ENCODE results near the gene RHOU. TPM values are rescaled to one million over a fixed set of nuclear protein-coding genes. Genes with fewer than 3 reads are reported as not detected.

Gene RHOU
- total RNA-seq, 1 experiment from 2014 or later = 11.0 TPM

DNA sequence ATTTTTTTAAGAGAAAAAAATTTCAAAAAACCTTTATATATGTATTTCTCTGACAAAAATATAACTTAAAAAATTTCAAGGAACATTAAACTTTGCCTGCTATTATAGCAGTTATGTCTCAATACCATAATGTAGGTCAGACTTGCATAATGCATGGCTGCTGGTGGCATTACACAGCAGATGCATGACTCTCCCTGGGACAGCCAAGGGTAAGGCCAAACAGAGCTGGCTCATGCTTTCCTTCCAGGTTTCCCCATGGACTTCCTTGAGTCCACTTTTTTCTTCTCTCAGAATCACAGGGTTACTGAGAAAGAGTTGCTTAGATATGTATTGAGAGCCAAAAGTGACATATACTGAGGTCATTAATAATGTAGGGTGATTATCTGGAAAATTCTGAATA is 43.7 kb downstream of the RHOU start:
- Histone ChIP-seq H3K4me3 (ENCODE audit: insufficient read depth, low read depth, low read length) (no peak overlapping the region), H3K27me3 (ENCODE audit: control insufficient read depth, insufficient read depth, low read length) (no peaks in the 10 kb centered on the region; the same call in 1 of the 2 replicates), H3K36me3 (replicated peaks; ENCODE audit: control insufficient read depth, insufficient read depth, low read length) (no peaks in the 10 kb centered on the region)
- DNase-seq = no peak

DNA sequence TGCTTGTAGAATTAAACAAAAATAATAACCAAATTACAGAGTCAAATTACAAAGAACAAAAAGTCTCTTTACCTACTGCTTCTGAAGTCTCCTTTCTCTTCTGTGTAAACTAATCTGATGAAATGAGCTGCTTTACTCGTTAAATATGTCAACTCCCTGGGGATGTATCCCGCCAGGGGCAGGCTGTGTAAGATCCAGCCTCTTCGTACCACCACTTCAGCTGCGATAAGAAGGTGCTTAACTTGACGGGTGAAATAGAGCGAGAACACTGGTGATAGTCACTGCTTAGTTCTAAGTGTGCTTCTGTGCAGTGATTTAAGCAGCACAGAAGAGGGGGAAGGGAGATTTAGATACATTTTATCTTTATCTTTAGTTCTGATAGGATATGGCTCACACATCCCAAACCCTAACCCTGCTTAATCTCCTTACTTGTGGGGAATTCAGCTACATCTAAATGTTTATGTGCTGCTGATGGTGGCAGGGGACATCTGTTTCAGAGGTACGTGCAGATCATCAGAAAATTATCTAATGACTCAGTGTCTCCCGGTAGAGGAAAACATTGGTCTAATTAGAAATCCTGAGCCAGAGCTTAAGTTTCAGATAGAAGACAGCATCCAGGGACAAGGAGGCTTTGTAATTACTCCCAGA is 46.0 kb downstream of the RHOU start:
- Histone ChIP-seq H3K4me3 (ENCODE audit: insufficient read depth, low read depth, low read length) (no peak overlapping the region), H3K36me3 (replicated peaks; ENCODE audit: control insufficient read depth, insufficient read depth, low read length) (no peaks in the 10 kb centered on the region), H3K27me3 (ENCODE audit: control insufficient read depth, insufficient read depth, low read length) (no peaks in the 10 kb centered on the region; the same call in 1 of the 2 replicates)
- DNase-seq = no peak

DNA sequence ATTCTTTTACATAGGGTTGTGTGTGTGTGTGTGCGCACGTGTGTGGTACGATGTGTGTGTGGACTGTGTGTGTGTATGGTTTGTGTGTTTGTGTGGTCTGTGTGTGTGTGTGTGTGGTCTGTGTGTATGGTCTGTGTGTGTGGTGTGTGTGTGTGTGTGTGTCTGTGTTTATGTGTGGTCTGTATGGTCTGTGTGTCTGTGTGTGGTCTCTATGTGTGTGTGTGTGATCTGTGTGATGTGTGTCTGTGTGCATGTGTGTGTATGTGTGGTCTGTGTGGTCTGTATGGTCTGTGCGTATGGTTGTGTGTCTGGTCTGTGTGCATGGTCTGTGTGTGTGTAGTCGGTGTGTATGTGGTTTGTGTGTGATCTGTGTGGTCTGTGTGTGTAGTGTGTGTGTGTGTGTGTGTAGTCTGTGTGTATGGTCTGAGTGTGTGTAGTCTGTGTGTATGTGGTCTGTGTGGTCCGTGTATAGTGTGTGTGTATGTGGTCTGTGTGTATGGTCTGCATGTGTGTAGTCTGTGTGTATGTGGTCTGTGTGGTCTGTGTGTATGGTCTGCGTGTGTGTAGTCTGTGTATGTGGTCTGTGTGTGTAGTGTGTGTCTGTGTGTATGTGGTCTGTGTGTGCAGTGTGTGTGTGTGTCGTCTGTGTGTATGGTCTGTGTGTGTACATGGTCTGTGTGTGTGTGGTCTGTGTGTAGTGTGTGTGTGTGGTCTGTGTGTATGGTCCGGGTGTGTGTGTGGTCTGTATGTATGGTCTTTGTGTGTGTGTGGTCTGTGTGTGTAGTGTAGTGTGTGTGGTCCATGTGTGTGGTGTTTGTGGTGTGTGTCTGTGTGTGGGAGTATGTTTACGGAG is 46.8 kb downstream of the RHOU start:
- Histone ChIP-seq H3K4me3 (ENCODE audit: insufficient read depth, low read depth, low read length) (no peak overlapping the region), H3K36me3 (replicated peaks; ENCODE audit: control insufficient read depth, insufficient read depth, low read length) (no peaks in the 10 kb centered on the region), H3K27me3 (ENCODE audit: control insufficient read depth, insufficient read depth, low read length) (no peaks in the 10 kb centered on the region; the same call in 1 of the 2 replicates)
- DNase-seq = no peak

DNA sequence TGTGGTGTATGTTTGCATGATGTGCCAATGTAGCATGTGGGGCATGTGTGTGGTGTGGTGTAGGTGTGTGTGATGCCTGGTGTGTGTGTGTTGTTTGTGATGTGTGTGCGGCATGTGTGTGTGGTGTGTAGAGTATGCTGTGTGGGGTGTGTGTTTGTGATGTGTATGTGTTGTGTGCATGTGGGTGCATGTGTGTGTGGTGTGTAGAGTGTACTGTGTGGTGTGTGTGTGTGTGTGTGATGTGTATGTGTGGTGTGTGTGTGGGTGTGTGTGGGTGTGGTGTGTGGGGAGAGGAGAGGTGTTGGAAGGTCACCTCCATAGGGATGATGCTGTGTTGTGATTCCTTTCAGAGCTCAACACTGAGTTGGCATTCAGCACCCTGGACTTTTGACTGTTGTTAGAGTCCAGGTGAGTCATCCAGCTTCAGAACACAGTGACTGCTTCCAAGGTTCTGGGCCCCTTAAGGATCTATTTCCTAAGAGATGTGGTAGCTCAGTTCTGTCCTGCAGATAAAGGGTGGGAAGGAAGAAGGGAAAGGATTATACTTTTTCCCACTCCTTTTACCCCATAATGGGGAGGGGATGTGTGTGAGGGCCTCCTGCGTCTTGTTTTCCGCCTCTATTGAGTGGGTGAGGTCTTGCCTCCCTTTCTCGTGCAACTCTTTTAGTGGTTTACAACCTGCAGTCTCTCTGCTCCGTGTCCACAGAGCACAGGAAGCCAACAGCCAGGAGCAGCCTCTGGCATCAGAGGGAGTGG is 47.6 kb downstream of the RHOU start:
- no peak for DNase-seq
- no peak overlapping the region for H3K4me3 ChIP-seq (ENCODE audit: insufficient read depth, low read depth, low read length)
- no peaks in the 10 kb centered on the region; the same call in 1 of the 2 replicates for H3K27me3 ChIP-seq (ENCODE audit: control insufficient read depth, insufficient read depth, low read length)
- no peaks in the 10 kb centered on the region for H3K36me3 ChIP-seq (replicated peaks; ENCODE audit: control insufficient read depth, insufficient read depth, low read length)

DNA sequence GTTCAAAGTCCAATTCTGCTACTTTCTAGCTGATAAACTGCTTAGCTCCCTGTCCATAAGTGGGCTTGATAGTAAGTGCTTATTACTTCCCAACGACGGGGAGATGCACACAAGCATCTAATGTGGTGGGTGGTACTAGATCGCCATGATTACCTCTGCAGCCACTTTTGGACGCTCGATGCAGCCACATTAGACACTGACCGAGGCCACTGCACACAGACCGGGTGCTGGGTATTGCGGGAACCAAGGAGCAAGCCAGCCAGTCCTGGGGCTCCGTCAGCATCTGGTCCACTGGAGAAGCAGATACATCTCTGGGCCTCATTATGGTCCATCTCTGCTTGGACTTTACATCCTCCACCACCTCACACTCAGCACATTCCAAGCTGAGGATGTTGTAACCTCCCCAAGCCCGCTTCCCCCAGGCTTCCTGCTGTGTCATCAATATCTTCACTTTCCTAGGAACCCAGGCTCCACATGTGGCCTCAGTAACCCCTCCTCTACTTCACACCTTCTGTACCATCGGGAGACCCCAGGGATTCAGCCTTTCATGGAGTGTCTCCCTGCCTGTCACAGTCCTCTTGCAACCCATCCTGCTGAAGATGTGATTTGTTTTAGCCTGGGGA is 48.2 kb downstream of the RHOU start:
- Histone ChIP-seq H3K27me3 (ENCODE audit: control insufficient read depth, insufficient read depth, low read length) (no peaks in the 10 kb centered on the region; the same call in 1 of the 2 replicates), H3K4me3 (ENCODE audit: insufficient read depth, low read depth, low read length) (no peak overlapping the region), H3K36me3 (replicated peaks; ENCODE audit: control insufficient read depth, insufficient read depth, low read length) (no peaks in the 10 kb centered on the region)
- DNase-seq = no peak

DNA sequence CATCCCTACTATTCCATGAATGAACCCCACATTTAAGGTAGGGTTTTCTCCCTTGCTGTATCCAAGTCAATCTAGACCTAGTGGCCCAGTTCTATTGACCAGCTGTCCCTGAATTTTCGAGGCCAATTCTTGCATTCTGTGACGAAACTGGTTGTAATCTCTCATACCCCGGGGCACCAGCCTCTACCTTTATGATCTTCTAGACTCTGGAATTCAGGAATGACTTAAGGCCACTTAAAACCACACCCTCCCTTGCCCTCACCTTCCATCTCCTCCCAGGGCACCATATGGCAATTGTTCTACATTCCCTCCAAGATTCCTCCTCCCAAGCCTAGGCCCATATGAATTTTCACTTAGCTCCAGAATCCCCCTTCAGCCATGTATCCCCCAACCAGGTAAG is 48.9 kb downstream of the RHOU start:
- no peak for DNase-seq
- Histone ChIP-seq H3K4me3 (ENCODE audit: insufficient read depth, low read depth, low read length) (no peak overlapping the region), H3K27me3 (ENCODE audit: control insufficient read depth, insufficient read depth, low read length) (no peaks in the 10 kb centered on the region; the same call in 1 of the 2 replicates), H3K36me3 (replicated peaks; ENCODE audit: control insufficient read depth, insufficient read depth, low read length) (no peaks in the 10 kb centered on the region)

DNA sequence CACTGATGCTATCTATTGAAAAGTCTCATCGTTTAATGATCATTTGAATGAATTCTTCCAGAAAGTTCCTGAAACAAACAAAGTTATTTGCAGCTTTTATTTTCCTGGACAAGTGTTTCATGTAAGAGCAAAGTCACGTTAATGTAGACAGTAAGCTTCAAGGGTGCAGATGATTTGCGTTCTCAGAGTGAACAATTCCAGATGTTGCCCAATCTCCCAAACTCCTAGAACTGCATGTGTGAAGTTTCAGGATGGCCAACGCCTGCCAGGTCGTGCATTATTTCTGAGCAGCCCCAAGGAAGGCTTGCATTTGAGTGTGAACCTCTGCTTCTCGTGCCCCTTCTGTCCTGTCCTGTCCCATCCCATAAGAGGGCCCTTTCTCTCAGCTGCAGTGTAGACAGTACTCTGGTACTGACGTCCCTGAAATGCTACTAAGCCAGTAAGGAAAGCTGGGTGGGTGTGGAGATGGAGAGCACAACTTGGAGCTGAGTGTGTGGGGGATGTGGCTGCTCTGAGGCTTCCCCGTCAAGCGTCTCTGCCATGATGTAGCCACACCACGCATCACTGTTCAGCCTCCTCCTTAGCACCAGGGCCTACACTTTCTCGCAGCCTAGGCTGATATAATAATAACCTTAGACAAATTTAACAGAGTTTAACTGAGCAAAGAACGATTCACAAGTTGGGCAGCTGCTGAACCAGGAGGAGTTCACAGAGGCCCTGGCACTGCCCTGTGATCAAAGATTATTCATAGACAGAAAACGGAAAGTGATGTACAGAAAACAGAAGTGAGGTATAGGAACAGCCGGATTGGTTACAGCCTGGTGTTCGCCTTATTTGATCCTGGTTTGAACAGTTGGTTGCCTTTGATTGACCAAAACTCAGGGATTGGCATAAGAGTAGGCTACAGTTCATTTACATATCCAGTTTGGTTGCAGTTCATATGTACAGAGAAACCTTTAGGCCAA is 50.4 kb downstream of the RHOU start:
- no peaks in the 10 kb centered on the region for H3K36me3 ChIP-seq (replicated peaks; ENCODE audit: control insufficient read depth, insufficient read depth, low read length)
- H3K27me3 ChIP-seq (ENCODE audit: control insufficient read depth, insufficient read depth, low read length) = no peaks in the 10 kb centered on the region; the same call in 1 of the 2 replicates
- DNase-seq = no peak
- H3K4me3 ChIP-seq (ENCODE audit: insufficient read depth, low read depth, low read length) = no peak overlapping the region

DNA sequence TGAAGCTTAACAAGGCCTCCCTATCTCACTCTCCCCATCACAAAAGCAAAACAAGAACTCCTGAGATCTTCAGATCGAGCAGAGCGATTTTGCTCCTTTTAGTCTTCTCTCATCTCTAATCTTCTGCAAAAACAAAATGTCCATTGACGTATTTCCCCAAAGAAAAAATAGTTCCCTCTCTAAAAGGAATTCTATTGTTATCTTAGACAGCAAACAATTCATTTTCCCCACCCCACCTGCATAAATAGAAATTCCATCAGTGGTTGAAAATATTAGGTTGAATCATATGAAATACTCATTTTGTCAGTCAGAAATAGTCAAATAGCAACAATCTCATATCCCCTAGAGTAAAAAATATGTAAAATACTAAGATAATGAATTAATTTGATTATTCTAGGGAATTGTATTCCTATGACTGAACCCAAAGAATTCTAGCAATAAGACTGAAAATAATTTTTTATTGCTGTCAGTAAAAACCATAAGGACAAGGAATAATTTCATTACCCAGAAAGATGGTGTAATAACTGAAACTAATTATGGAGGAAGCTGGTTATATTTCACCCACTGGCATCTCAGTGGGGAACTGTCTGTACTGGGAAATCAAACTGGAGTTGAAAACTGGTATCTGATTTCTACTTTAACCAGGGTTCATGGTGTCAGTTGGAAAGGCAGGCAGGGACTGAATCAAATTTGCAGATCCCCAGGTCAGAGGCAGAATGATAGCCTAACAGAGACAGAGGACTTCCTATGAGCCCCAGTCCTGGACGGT is 51.3 kb downstream of the RHOU start:
- DNase-seq = no peak
- H3K4me3 ChIP-seq (ENCODE audit: insufficient read depth, low read depth, low read length) = no peak overlapping the region
- H3K27me3 ChIP-seq (ENCODE audit: control insufficient read depth, insufficient read depth, low read length) = no peaks in the 10 kb centered on the region; the same call in 1 of the 2 replicates
- H3K36me3 ChIP-seq (replicated peaks; ENCODE audit: control insufficient read depth, insufficient read depth, low read length) = no peaks in the 10 kb centered on the region

DNA sequence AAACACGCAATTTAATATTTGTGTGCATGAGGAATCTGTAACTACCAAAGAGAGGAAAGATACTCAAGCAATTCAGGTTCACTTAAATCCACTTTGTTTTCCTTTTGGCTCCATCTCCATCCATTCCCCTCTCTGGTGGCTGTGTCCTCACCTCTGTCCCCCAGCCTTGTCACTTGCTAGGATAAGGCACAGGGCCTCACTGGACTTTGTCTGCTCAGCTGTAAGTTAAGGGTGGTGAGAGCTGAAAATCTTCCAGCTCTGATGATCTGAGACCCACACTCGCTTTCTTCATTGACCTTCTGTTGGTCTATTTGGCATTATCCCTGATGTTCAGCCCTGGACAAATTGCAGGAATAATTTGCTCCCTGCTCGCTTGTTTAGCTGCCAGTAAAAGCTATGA is 56.5 kb downstream of the RHOU start:
- no peak for DNase-seq
- Histone ChIP-seq H3K27me3 (ENCODE audit: control insufficient read depth, insufficient read depth, low read length) (no peaks in the 10 kb centered on the region; the same call in 1 of the 2 replicates), H3K36me3 (replicated peaks; ENCODE audit: control insufficient read depth, insufficient read depth, low read length) (no peaks in the 10 kb centered on the region), H3K4me3 (ENCODE audit: insufficient read depth, low read depth, low read length) (no peak overlapping the region)

DNA sequence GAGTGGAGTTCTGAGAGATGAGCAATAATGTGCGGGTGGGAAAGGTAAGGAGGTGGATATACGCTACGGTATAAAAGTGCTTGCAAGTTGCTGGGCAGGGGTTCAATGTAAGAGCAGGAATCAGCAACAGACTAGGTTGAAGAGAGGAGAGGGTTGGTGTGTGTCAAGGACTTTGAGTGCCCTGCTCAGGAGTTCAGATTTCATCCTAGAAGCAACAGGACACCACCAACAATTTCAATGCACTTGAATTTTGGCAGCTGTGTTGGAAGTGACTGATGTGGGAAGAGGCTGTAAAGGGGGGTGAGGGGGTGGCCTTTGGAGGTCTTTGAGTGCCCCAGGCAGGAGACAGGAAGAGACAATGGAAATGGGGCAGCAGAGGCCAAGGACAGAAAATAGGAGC is 57.3 kb downstream of the RHOU start:
- Histone ChIP-seq H3K27me3 (ENCODE audit: control insufficient read depth, insufficient read depth, low read length) (no peaks in the 10 kb centered on the region; the same call in 1 of the 2 replicates), H3K4me3 (ENCODE audit: insufficient read depth, low read depth, low read length) (no peak overlapping the region), H3K36me3 (replicated peaks; ENCODE audit: control insufficient read depth, insufficient read depth, low read length) (no peaks in the 10 kb centered on the region)
- DNase-seq = no peak

DNA sequence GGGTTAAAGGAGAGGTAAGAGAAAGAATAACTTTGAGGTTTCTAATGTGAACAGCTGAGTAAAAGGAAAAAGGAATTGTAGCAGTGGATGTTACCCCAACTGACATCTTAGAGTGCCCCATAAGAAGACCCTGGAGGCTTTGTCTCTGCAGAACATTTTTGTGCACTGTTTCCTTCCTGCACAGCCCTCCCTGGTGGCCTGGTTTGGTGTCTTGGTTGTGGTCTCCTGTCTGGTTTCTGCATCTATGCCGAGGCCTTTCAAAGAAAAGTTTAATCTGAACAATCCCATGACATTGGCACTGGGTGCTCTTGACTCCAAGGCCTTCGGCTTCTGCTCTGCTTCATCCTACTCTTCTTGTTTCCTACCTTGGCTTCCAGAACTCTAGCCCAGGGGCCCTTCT is 57.8 kb downstream of the RHOU start:
- Histone ChIP-seq H3K36me3 (replicated peaks; ENCODE audit: control insufficient read depth, insufficient read depth, low read length) (no peaks in the 10 kb centered on the region), H3K4me3 (ENCODE audit: insufficient read depth, low read depth, low read length) (no peak overlapping the region), H3K27me3 (ENCODE audit: control insufficient read depth, insufficient read depth, low read length) (no peaks in the 10 kb centered on the region; the same call in 1 of the 2 replicates)
- no peak for DNase-seq

DNA sequence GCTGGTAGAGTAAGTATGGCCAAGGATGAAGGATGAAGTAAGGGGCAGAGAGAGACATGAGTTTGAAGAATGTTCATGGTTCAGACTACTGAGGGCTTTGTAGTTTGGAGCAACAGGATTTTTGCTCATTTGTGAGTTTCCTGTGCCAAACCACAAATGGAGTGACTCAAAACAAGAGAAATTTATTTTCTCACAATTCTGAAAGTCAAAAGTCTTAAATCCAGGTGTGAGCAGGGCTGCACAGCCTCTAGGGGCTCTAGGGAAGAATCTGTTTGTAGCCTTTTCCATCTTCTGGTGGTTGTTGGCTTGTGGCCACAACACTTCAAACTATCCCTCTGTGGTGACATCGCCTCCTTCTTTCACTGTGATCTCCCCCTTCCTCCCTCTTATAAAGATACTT is 58.9 kb downstream of the RHOU start:
- H3K27me3 ChIP-seq (ENCODE audit: control insufficient read depth, insufficient read depth, low read length) = no peaks in the 10 kb centered on the region; the same call in 1 of the 2 replicates
- H3K36me3 ChIP-seq (replicated peaks; ENCODE audit: control insufficient read depth, insufficient read depth, low read length) = no peaks in the 10 kb centered on the region
- no peak overlapping the region for H3K4me3 ChIP-seq (ENCODE audit: insufficient read depth, low read depth, low read length)
- no peak for DNase-seq

DNA sequence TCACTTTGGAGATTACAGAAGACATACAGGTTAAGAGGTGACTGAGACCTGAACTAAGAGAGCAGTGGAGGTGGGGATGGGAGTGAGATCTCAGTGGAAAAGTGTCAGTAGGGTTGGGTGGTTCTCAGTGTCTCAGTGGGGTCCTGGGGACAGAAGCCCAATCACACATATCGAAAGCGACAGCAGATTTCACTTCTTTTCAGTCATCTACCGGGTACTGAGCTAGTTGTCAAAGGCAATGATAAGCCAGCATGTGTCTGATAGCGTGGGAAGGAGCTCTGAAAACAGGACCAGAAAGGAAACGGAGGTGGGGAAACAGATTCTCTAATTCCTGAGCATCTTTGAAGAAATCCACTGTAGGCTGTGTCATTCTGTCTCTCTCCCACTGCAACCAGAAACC is 59.5 kb downstream of the RHOU start:
- Histone ChIP-seq H3K4me3 (ENCODE audit: insufficient read depth, low read depth, low read length) (no peak overlapping the region), H3K36me3 (replicated peaks; ENCODE audit: control insufficient read depth, insufficient read depth, low read length) (no peaks in the 10 kb centered on the region), H3K27me3 (ENCODE audit: control insufficient read depth, insufficient read depth, low read length) (no peaks in the 10 kb centered on the region; the same call in 1 of the 2 replicates)
- DNase-seq = no peak

Data from H7 (cell line).